Psoas muscle (tissue), 8 donors: ENCODE results near the gene DYNC1I1. TPM values are rescaled to one million over a fixed set of nuclear protein-coding genes. Genes with fewer than 3 reads are reported as not detected.

Experiments used
- ATAC-seq, 4 donors: fragments of 200-7000 bp; cut with Tn5 transposase; one replicate each; pipeline ENCODE4 v1.9.1; 2020; ENCODE audit warnings: moderate library complexity in 3 of 4, mild to moderate bottlenecking in 2 of 4
- DNase-seq, 2 donors: peaks; one replicate each; pipeline ENCODE4 v3.0.0-alpha.2; 2020
- H3K27ac ChIP-seq: fragments of 200-600 bp; one replicate; pipeline ENCODE4 v1.8.0; 2022
- H3K27me3 ChIP-seq, 3 donors: fragments of 200-600 bp in 1 of 3; one replicate each; pipeline versions ENCODE4 v1.6.1 to v1.8.0; 2013 to 2022; ENCODE audit warnings: low read length in 2 of 3, mild to moderate bottlenecking in 2 of 3, moderate library complexity in 1 of 3; ENCODE audit not compliant: insufficient read depth in 3 of 3
- H3K36me3 ChIP-seq, 2 donors: fragments of 200-600 bp in 1 of 2; one replicate each; pipeline versions ENCODE4 v1.6.1 to v1.8.0; 2013 to 2022; ENCODE audit warnings: low read depth in 1 of 2, mild to moderate bottlenecking in 1 of 2, moderate library complexity in 1 of 2; ENCODE audit not compliant: insufficient read depth in 1 of 2
- H3K4me1 ChIP-seq: fragments of 200-600 bp; one replicate; pipeline ENCODE4 v1.8.0; 2022
- H3K4me3 ChIP-seq: fragments of 200-600 bp; one replicate; pipeline ENCODE4 v1.8.0; 2022; ENCODE audit warnings: mild to moderate bottlenecking
- H3K9me3 ChIP-seq: fragments of 200-600 bp; one replicate; pipeline ENCODE4 v1.8.0; 2022
- CTCF ChIP-seq: fragments of 200-600 bp; IDR thresholded peaks from one replicate; pipeline ENCODE4 v1.8.0; 2022; ENCODE audit warnings: antibody characterized with exemption
- WGBS, 3 donors: extraction: QIAGEN DNeasy Blood & Tissue Kit; methylation state at CpG; one replicate each; pipeline versions ENCODE4 v1.1.6 to v1.1.7; 2013; 5-methylcytosine and 5-hydroxymethylcytosine counted together
- intact Hi-C, 2 donors: fragments of 100-400 bp; cut with DNase I; formaldehyde crosslinking; loops; one replicate each; pipeline versions ENCODE4 v1.11.0 to v1.14.2; 2022
- polyA plus RNA-seq, 3 donors: library from polyadenylated mRNA; stranded (reverse); fragments of 200-250 nt; gene quantifications; one replicate each; pipeline ENCODE4 v1.2.3, GENCODE V29; 2013
- total RNA-seq, 4 donors: library from RNA; stranded (reverse); fragmentation: NEBNext Ultra II Directional in 2 of 4; extraction: Animal tissue kit (Norgen Biotek cat#: 25700) in 2 of 4; gene quantifications; one replicate each; pipeline versions ENCODE4 v1.2.1 to v1.2.4, GENCODE V29; 2021 to 2023
- donor health status: healthy with polysubstance abuse.
- donor health status: DM: no; HTN: no; CAD: no; lungs with moderate emphysema.
- donor health status: Bipolar disorder and iron deficiency.
- donor health status: healthy.
- donor health status: DM: yes; HTN: yes; CAD: no.
- donor health status: DM: no; HTN: no; CAD: no.
- donor health status: DM: no; HTN: no; CAD: no.
- donor health status: DM: yes; HTN: yes; CAD: no.

DYNC1I1 gene
- total and polyA plus RNA-seq, 7 donors: 3.0 to 28.8 (median 6.9) TPM

- Histone ChIP-seq H3K9me3 (no peaks in the 10 kb centered on the region), H3K27me3 (no peaks in the 10 kb centered on the region), H3K27ac (no peak overlapping the region), H3K4me3 (no peak overlapping the region), H3K36me3 (no peaks in the 10 kb centered on the region), H3K4me1 (no peaks in the 10 kb centered on the region)
- no peak for ATAC-seq
- no peak for DNase-seq
- WGBS, 3 donors: 40 to 50% (median 49%) methylated on average over 4 of the region's 4 CpGs
- intact Hi-C loops: no loop called here
- no peak for TF ChIP-seq CTCF
Measured at GRCh38 chr7:95847061-95847460, 74.7 kb downstream of the DYNC1I1 start.

- H3K27ac ChIP-seq: no peak overlapping the region
- no peaks in the 10 kb centered on the region for H3K36me3 ChIP-seq
- peaks cover 6% of the 10 kb centered on the region for H3K9me3 ChIP-seq
- no peak overlapping the region for H3K4me3 ChIP-seq
- DNase-seq (no peak), ATAC-seq (no peak)
- intact Hi-C loops: no loop called here
- TF ChIP-seq CTCF: no peak
- no peaks in the 10 kb centered on the region for H3K4me1 ChIP-seq
- 50 to 68% (median 50%) methylated on average over 1 of the region's 1 CpG for WGBS, 3 donors
- H3K27me3 ChIP-seq: no peaks in the 10 kb centered on the region
Measured at GRCh38 chr7:95859429-95859828, 87.1 kb downstream of the DYNC1I1 start.

- TF ChIP-seq CTCF: no peak
Measured at GRCh38 chr7:95861041-95861440, 88.7 kb downstream of the DYNC1I1 start.

GRCh38 chr7:95863623-95864022, 91.3 kb downstream of the DYNC1I1 start:
- Histone ChIP-seq H3K36me3 (no peaks in the 10 kb centered on the region), H3K27ac (no peak overlapping the region), H3K4me3 (no peak overlapping the region), H3K27me3 (no peaks in the 10 kb centered on the region), H3K9me3 (peaks cover 6% of the 10 kb centered on the region), H3K4me1 (no peaks in the 10 kb centered on the region)
- no peak for TF ChIP-seq CTCF
- ATAC-seq (no peak), DNase-seq (no peak)
- 39 to 57% (median 49%) methylated on average over 2 of the region's 2 CpGs for WGBS, 3 donors
- intact Hi-C loops: no loop called here

More at GRCh38 chr7:95861041-95861440, 88.7 kb downstream of the DYNC1I1 start:
- DNase-seq: no peak
- intact Hi-C loops: no loop called here
- WGBS, 3 donors: 54 to 70% (median 57%) methylated on average over 2 of the region's 2 CpGs
- Histone ChIP-seq H3K9me3 (peaks cover 6% of the 10 kb centered on the region), H3K27ac (no peak overlapping the region), H3K4me3 (no peak overlapping the region), H3K36me3 (no peaks in the 10 kb centered on the region), H3K4me1 (no peaks in the 10 kb centered on the region), H3K27me3 (no peaks in the 10 kb centered on the region)
- ATAC-seq: no peak

- Histone ChIP-seq H3K4me1 (no peaks in the 10 kb centered on the region), H3K9me3 (no peaks in the 10 kb centered on the region), H3K4me3 (no peak overlapping the region), H3K27me3 (no peaks in the 10 kb centered on the region), H3K27ac (no peak overlapping the region), H3K36me3 (no peaks in the 10 kb centered on the region)
- ATAC-seq: no peak
- intact Hi-C loops: loop anchor here in 1 of 2 donors (5.0 kb wide), 1 partner anchor 94 kb away; the partner anchor contains the start of gene DYNC1I1
- no peak for DNase-seq
- TF ChIP-seq CTCF: no peak
- WGBS, 3 donors: 78 to 83% (median 80%) methylated on average over 9 of the region's 9 CpGs
Measured at GRCh38 chr7:95865716-95866371, 93.5 kb downstream of the DYNC1I1 start.
